Epidermal melanocyte (primary cell): ENCODE results near the gene ACSL3.
"Not testable (repeated sequence)": the region's sequence is repeated elsewhere in the genome, so short reads cannot be mapped to it uniquely, and the experiment has no call there.

Experiments used
- DNase-seq: peaks from one replicate; pipeline ENCODE4 v3.0.0; 2011; ENCODE audit warnings: low spot score; ENCODE audit not compliant: insufficient read length

Gene ACSL3

DNA sequence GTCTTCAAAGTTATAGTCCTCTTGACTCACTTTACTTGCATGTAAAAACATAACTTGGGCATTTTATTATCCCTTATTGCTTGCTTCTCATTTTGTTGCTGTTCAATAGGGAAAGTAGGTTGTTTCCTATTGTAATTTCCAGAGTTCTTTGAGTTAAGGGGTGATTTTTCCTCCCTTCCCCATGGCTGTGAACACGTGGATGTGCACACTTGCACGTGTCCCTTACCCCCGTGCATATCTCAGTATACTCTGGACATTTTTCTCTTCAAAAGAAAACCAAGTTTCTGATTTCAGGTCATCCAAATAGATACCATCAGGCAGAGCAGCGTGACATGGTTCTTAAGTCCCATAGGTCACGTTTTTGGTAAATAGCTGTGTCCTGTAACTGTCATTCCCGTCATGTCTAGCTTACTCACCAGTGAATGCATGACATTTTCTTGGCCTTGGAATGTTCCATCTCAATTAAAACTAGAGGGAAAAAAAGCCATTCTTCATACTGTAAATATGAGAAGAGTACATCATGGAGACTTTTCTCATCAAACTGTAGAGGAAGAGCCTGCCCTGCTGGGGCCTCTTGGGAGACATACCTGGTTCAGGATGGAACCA, 107.8 kb downstream of the ACSL3 start:
- no peak for DNase-seq

DNA sequence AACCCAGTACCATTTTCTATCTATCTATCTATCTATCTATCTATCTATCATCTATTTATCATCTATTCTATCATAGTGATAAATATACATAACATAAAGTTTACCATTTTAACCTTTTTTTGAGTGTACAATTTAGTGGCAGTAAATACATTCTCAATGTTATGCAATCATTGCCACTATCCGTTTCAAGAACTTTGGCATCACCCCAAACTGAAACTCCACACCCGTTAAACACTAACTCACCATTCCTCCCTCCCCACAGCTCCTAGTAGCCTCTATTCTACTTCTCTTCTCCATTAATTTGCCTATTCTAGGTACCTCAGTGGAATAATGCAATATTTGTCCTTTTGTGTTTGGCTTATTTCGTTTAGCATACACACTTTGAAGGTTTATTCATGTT, 108.7 kb downstream of the ACSL3 start:
- DNase-seq = no peak

DNA sequence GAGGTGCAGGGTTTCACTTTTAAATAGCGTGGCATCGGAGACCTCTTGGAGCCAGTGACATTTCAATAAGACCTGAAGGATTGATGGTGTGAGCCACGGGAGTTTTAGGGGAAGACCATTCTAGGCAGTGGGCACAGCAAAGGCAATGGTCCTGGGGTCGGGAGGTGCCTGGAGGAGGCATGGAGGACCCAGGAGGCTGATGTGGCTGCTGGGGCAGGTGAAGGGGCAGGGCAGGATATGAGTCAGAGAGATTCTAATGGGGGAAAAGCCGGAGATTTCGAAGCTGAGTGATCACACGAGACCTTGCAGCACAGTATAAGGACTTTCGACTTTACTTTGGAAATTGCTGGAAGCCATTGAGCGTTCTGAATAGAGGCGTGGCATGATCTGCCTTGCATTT, 111.6 kb downstream of the ACSL3 start:
- no peak for DNase-seq

DNA sequence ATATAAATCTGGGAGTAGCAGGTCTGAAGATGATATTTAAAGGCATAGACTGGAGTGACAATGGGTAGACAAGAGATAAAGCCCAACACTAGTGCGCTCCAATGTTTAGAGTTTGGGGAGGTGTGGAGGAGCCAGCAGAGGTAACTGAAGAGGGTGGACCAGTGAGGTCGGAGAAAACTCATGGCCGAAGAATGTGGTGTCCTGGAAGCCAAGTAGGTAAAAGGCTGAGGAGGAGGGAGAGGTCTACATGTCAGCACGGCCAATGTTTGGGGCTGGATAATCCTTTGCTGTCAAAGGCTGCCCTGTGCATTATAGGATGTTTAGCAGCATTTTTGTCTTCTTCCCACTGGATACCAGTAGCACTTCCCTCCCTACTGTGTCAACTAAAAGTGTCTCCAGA, 112.4 kb downstream of the ACSL3 start:
- no peak for DNase-seq

DNA sequence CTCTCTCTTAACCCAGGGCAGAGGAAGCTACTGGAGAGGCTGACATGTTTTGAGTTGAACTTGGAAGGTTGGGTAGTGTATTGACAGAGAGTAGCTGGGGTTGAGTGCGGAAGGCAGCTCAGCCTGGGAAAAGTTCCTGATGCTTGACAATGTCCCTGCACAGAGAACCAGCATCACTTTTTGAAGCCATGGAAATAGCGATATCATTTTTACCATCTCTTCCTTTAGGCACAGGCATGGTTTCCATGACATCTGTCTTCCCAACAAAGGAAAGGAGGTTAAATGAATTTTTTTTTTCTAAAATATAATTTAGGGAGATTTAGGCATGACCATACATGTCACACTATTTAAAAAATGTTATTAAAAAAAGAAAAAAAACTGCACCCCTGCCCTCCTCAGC, 112.9 kb downstream of the ACSL3 start:
- DNase-seq = no peak

DNA sequence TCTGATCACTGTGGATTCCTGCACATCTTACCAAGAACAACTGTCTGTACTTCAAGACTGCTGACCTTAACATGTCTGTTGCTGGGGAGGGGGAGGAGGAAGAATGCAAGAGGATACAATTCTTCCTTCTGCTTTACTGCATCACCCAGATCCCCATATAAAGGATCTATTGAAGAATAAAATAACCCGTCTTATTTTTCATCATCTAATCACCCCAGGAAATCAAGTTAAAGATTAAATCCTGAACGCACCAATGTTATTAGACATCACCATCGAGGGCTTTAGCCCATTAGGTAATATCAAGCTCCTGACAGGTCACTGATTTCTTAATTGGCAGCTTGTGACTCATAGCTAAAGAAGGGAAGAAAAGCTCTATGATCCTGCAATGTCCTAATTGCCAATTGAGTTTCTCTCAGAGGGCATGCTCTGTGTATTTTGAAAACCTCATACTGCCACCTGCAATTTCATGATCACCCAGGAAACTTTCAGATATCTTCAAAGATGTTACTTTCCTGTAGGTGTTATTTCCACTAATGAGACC, 115.8 kb downstream of the ACSL3 start:
- DNase-seq = no peak

DNA sequence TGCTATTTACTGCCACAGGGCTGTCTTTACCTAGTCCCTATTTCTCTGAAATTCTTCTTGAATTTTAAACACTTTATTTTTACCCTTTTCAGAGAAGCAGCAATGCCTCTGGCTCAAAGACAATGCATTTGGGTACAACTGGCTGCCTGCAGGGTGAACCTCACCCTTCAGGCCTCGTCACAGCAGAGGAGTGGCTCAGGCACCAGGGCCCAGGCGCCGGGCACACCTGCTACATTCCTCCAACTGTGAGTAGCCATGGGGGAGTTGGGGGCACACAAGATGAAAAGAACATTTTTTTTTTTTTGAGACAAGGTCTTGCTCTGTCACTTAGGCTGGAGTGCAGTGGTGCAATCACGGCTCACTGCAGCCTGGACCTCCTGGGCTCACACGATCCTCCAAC, 116.3 kb downstream of the ACSL3 start:
- DNase-seq = no peak

DNA sequence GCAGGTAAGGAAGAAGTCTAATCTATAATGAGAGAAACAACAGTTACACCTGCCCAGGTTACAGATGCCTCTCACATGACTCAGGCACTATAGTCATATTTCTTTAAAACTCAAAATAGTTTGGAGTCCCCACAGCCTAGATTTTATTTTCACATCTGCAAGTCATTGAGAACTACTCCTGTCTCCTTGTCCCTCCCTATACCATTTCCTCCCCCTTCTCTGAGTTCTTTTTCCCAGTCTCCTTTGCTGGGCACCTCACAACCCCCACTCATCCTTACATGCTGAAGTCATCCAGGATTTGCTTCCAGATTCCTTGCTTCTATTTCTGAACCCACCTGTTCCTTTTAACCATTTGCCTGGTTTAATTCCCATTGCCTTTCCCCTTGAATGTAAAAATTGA, 118.0 kb downstream of the ACSL3 start:
- DNase-seq = no peak

DNA sequence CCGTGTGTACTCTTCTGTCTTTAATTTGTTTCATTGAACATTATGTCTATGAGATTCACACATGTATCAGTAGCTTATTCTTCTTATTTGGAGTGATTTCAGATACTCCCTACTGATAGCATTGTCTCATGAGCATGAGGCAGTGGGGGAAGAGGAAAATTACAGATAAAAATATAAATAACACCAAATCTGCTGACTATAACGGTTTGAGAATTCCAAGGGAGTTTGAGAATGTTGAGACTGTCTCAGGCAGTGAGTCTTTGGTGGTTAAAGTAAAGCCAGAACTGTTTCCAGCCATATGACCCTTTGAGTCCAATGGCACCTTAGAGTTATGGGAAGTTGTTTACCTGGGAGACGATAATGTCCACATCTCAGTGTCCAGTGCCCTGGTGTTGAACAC, 118.6 kb downstream of the ACSL3 start:
- no peak for DNase-seq

DNA sequence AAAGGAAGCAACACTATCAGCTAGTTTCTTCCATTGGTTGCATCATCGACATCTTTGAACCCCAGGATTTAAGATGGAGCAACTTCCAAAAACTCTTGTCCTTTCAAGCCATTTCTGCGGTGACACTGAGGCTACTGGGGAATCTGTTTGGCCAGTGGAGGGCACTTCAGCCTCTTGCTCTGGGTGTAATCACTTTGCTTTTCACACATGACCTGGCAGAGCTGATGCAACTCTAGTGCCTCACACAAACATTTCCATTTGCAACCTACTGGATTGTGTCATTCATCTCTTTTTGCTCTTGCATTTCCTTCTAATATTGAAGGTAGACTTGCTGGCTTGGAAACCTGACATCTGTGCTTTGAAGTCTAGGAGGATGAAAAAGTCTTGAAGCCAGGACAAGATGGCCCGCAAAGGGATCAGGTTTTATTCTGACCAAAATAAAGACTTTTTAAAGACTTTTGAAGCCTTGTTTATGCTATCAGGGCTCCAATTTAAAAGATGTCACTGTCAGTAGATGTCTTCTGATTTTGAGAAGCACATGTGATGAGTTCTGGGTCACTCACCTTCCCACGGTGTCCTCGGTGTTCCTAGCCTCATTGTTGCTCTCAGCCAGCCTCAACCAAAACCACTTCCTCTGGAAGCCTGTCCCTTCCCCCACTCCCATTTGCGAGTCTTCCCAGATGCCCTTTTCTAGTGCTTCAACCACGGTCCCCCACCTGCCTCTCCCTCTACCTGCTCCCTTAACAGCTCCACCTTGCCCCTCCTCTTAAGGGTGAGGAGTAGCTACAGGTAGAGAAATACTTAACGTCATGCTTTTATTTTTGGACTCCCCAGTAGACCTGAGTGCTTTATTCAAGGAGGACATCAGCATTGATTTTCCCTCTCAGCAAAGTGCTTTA, 121.4 kb downstream of the ACSL3 start:
- no peak for DNase-seq

DNA sequence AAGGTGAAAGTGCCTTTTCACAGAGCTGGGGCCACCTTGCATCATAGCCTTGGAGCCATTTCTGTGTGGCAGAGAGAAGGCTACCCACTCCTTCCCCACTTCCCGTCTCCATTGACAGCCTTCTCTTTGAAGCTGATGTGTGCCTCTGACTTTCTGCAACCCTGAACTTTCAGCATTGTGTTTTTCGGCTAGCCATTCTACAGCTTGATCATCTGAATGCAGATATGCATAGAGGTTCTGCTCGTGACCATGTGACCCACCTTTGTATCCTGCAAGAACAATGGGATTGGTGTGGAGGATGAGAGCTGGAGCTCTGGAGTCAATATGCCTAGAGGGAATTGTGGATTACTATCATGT, 122.1 kb downstream of the ACSL3 start:
- DNase-seq = no peak

DNA sequence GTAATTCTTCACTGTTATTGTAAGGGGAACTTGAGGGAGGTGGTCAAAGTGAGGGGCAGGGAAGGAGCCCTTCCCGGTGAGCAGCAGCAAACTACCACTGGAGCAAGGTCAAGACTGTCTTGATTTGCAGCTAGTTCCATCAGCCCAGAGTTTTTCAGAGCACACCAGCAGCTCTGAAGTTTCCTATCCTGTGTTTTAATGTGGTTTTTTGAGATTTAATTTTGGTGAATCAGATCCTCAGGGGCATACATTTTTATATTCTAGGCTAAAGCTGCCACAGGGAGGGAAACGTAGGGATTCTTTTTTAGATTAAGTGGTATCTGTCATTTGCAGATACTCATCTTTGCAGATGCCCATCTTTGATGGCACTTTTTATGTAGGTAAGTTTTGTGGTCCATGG, 124.1 kb downstream of the ACSL3 start:
- DNase-seq = no peak

DNA sequence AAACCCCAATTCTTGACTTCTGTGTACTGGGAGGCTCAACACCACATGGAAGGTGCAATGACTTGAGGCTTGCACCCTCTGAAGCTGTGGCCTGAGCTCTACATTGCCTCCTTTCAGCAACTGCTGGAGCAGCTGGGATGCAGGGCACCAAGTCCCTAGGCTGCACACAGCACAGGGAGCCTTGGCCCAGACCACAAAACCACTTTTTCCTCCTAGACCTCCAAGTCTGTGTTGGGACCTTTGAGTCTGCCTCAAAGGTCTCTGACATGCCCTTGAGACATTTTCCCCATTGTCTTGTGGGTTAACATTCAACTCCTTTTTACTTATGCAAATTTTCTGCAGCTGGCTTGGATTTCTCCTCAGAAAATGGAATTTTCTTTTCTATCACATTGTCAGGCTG, 128.6 kb downstream of the ACSL3 start:
- no peak for DNase-seq

DNA sequence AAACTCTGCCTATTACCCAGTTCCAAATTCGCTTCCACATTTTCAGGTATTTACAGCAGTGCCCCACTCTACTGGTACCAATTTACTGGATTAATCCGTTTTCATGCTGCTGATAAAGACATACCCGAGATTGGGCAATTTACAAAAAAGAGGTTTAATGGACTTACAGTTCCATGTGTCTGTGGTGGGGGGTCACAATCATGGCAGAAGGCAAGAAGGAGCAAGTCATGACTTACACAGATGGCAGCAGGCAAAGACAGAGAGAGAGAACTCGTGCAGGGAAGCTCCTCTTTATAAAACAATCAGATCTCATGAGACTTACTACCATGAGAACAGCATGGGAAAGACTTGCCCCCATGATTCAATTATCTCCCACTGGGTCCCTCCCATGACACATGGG, 129.4 kb downstream of the ACSL3 start:
- DNase-seq = not testable (repeated sequence)

DNA sequence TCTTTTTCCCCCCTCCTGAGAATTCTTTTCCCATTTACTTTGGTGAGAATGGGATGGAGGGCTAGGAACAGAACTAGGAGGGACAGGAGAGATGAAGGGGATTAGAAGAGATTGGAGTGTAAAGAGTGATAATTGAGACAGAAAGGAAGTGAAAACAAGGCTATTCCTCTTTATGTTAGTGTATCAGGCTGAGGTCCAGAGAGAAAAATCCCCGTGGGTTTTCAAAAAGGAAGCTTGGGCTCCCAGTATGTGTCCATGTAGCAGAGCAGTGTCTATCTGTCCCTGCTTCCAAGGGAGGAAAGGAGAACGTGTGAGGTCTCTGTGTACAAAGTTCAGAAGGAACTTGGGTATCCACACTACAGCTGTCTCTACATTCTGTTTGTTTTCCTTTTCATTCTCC, 131.3 kb downstream of the ACSL3 start:
- no peak for DNase-seq
